Endometrial microvascular endothelial cells (primary cell): Measurements from ENCODE around the gene SLC1A7. TPM values are rescaled to one million over a fixed set of nuclear protein-coding genes. Genes with fewer than 3 reads are reported as not detected.

ENCODE experiments used
- in situ Hi-C: cut with HindIII; loops from 2 replicates; pipeline ENCODE4 v1.10.0; 2017; ENCODE audit warnings: low sequenced_read_pairs, low pct_unique_long_range_greater_than_20kb; ENCODE audit errors: inconsistent ontology term
- total RNA-seq: library from RNA; depleted of rRNA; stranded (reverse); fragments of >200 nt; gene quantifications from one replicate; pipeline ENCODE4 v1.2.3, GENCODE V29; 2015; ENCODE audit errors: inconsistent ontology term

SLC1A7 gene
- total RNA-seq, 1 donor from 2014 or later = not detected

DNA sequence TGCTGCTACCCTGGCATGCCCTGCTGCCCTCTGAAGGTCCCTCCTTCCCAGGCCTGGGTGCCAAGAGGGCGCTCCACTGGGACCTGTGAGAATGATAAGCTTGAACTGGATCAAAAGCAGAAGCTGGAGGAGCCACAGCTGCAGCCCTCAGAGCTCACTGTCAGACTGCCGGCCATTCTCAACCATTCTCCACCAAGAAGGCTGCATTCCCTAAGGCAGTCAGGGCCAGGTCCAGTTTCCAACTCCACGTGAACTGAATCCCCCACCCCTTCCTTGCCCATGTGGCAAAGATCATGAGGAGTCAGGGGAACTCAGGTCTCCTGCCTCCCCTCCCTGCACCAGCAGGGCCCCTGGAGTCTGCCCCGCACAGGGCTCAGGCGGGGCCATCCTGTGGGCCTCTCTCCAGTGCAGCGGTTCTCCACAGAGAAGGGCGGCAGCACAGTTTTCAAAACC lies 19.5 kb downstream of the SLC1A7 start:
- in situ Hi-C loops = no loop called here

DNA sequence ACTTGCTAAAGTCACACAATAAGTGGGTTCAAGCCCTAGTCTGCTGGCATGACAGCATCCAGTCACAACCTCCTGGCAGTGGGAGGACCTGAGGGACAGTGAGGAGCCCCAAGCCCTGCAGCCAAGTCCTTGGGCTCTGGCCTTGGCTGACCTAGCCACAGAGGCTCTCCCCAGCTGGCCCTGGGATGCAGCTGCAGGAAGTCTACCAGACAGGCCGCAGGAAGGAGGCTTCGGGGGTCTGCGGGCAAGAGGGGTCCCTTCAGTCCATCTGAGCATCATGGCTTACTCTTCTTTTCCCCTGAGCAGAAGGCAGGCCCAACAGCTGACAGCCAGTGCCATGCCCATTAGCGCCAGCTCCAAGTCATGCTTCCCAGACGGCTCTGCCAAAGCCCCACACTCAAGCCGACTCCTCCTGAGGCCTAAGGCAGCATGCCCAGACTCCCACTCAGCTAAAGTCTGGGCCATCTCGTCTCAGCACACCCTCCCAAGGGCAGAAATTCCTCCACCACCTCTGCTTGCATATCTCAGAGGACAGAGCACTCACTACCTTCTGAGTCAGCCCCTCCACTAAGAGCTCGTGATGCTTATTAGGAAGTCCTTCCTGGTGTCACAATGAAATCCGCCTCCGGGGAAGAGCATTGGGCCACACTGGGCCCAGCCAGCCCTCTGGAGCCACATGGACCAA lies 20.1 kb downstream of the SLC1A7 start:
- in situ Hi-C loops = no loop called here

DNA sequence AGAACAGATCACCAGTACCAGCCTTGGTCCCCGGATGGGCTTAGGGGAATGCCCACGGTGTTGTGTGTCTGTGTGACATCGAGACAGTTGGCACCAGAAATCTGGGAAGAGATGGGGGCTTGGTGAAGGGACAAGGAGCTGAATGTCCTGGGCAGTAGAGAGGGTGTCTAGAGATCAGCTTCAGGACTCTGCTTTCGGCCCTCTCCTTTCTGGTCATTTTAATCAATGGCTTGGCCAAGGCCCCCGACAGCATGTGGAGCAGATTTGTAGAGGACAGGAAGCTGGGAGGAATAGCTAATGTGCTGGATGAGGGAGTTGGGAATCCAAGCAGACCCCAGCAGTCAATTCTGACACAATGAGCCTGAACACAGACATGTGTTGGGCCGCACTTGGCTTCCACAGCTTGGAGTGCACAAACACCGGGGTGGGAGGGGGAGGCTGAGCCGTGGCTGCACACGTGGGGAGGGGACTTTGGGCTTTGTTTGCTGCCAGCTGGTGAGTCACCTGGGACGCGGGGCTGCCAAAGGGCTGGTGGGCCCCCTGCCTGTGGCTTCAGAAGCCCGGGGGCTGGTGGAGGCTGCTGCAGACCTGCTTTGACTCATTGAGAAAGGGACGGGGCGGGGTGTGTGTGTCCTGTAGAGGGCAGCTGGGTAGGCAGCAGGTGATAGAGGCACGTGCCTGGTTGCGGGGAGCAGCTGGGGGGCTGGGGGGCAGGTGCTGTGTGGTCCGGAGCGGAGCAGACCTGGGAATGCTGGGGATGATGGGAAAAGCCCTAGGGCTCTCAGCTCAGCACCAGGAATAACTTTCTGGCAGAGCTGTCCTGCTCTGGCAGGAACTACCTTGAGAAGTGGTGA lies 20.9 kb downstream of the SLC1A7 start:
- in situ Hi-C loops = no loop called here

GRCh38 chr1:53120659-53121058 lies 21.8 kb downstream of the SLC1A7 start:
- in situ Hi-C loops = no loop called here

- in situ Hi-C loops = no loop called here
Measured at GRCh38 chr1:53117836-53118235, 24.6 kb downstream of the SLC1A7 start.

- in situ Hi-C loops = no loop called here
Measured at GRCh38 chr1:53116933-53117600, 25.4 kb downstream of the SLC1A7 start.

GRCh38 chr1:53116307-53116810 lies 26.1 kb downstream of the SLC1A7 start:
- in situ Hi-C loops = no loop called here

- in situ Hi-C loops = no loop called here
Measured at GRCh38 chr1:53115403-53116306, 26.8 kb downstream of the SLC1A7 start.

DNA sequence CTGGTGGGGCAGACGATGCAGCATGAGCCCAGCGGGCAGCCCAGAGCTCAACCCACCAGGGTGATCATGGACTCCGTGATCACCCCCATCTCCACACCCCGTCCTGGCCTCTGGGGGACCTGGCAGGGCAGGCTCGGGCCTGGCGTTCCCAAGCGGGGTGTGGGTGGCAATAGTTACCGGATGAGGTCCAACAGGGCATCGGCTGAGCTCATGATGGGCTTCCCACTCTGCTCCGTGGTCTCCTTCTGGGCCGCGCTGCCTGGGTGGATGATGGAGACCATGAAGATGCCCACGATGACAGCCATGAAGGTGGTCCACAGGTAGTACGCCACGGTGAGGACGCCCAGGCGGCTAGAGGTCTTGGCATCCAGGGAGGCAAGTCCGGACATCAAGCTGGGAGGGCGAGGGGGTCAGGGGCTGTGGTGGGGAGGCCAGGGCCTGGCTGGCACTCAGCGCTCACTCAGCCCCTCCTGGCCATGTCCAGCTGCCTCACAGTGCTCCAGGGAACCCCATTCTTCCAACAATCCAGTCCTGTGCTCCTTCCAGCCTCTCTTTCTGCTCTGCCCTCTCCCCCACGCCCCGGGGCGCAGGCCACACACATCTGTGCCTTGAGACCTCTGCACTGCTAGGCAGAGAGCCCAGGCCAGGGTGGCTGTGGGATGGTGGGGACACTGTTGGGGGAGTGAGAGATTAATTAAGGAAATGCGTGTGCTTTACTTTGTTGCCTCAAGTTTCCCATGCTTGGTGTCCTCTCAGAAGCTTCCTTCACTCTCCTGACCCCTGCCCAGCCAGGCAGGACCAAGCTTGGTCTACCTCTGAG lies 27.6 kb downstream of the SLC1A7 start:
- in situ Hi-C loops = no loop called here

GRCh38 chr1:53114090-53114489 lies 28.3 kb downstream of the SLC1A7 start:
- in situ Hi-C loops = no loop called here

- in situ Hi-C loops = no loop called here
Measured at GRCh38 chr1:53112861-53113260, 29.6 kb downstream of the SLC1A7 start.

- in situ Hi-C loops = no loop called here
Measured at GRCh38 chr1:53112271-53112774, 30.1 kb downstream of the SLC1A7 start.

DNA sequence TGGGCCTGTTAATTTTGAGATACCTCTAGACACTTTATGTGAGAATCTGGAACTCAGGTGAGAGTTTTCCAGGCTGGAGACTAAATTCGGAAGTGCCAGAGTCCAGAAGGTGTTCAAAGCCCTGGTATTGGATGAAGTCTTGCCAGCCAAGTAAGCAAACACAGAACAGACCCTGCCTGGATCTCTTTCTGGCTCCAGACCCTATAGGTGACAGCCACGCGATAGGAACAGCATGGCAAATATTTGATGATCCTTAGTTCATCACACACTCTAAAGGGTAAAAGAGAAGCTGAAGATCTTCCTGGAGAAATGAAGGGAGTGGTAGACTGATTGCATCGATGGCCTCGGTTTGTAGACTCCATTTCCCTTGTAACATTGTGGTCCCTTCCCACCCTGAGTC lies 30.7 kb downstream of the SLC1A7 start:
- in situ Hi-C loops = no loop called here

DNA sequence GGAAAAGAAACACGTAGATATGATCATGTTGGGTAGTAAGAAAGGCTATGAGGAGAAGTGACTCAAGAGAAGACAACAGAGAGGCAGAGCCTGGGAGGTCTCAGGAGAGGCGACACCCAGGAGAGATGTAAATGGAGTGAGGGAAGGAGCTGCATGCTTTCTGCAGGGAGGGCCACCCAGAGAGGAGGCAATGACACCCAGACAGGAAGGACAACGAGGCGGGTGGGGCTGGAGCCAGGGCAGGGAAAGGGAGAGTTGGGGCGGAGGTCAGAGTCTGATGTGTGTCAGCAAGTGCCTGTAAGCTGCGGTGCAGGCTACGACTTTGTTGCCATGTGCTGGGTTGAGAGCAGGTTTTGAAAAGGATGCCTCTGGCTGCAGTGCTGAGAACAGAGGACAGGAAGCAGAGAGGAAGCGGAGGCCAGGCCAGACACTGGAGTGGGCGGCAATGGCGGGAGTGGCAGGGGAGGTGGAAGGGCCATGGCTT lies 31.3 kb downstream of the SLC1A7 start:
- in situ Hi-C loops = no loop called here

- in situ Hi-C loops = no loop called here
Measured at GRCh38 chr1:53110370-53111072, 31.9 kb downstream of the SLC1A7 start.

DNA sequence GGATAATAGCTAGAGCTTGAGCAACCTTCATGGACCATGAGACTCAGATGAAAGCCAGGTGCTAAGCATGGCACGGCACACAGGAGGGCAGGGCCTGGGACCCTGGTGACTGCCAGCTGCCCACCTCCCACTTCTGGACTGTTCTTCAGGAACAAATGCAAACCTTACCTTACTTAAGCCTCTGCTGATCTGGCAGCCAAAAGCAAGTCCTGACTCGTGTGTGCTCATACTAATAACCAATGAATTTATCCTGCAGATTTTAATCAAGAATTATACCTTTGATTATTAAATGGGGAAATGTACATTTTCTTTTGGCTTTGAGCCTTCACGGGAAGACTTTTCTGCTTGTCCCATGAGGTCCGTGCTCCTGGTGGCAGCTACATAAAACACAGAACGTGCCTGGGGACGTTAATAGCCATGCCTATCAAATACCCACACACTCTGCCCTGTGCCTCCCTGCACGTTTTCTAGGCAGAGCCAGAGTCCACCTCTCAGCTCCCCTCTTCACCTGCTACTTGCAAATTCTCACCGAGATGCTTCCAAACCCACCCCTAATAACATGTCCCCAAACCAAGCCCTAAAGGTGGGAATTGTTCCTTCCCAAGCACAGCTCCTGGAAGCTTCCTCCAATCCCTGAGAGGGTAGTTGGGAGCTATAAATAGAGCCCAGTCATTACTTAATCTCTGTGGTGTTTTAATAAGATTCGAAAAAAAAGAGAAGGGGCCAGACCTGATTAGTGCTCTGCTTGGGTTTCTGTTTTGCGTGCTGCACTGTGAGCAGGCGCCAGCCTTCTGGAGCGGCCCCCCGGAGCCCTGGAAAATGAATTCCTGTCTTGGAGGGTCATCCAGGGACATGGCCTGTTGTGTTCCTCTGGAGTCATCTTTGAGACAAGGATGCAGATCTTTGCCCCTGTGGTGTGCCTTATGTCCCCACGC lies 33.5 kb downstream of the SLC1A7 start:
- in situ Hi-C loops = no loop called here
